Vagina (tissue), 2 donors: ENCODE measurements around the gene SIK2. TPM values are rescaled to one million over a fixed set of nuclear protein-coding genes. Genes with fewer than 3 reads are reported as not detected.

Source experiments
- DNase-seq, 2 donors: peaks; one replicate each; pipeline ENCODE4 v3.0.0-alpha.2; 2017; ENCODE audit errors: extremely low spot score in 2 of 2
- H3K27ac ChIP-seq: fragments of 200-600 bp; sonication (generic); one replicate; pipeline ENCODE4 v1.5.1; 2019
- H3K27me3 ChIP-seq: fragments of 200-600 bp; sonication (generic); one replicate; pipeline ENCODE4 v1.5.1; 2019
- H3K36me3 ChIP-seq, 2 donors: fragments of 200-600 bp; sonication (generic); one replicate each; pipeline ENCODE4 v1.5.1; 2017 to 2019
- H3K4me1 ChIP-seq: fragments of 200-600 bp; sonication (generic); one replicate; pipeline ENCODE4 v1.5.1; 2019
- H3K4me3 ChIP-seq, 2 donors: fragments of 200-600 bp; sonication (generic); 1 replicate in 1 of 2; 2 replicates in 1 of 2; pipeline ENCODE4 v1.5.1; 2016 to 2019
- H3K9me3 ChIP-seq: fragments of 200-600 bp; sonication (generic); one replicate; pipeline ENCODE4 v1.5.1; 2019
- CTCF ChIP-seq, 3 experiments: fragments of 450-650 bp in 2 of 3; fragments of 200-600 bp in 1 of 3; sonication (generic) in 1 of 3; IDR thresholded peaks; one replicate each; pipeline ENCODE4 v1.5.1; 2017 to 2019; ENCODE audit warnings: antibody characterized with exemption in 3 of 3, mild to moderate bottlenecking in 2 of 3, moderate library complexity in 2 of 3
- POLR2A ChIP-seq, 2 donors: fragments of 450-650 bp; IDR thresholded peaks; one replicate each; pipeline ENCODE4 v1.6.1; 2017; ENCODE audit warnings: antibody characterized with exemption in 2 of 2, mild to moderate bottlenecking in 2 of 2, moderate library complexity in 2 of 2
- POLR2AphosphoS5 ChIP-seq, 2 donors: sonication (generic); formaldehyde crosslinking; IDR thresholded peaks; one replicate each; pipeline ENCODE4 v1.9.0; 2017; ENCODE audit warnings: antibody characterized with exemption in 2 of 2, mild to moderate bottlenecking in 2 of 2, low read depth in 1 of 2; ENCODE audit not compliant: insufficient read depth in 1 of 2
- intact Hi-C: fragments of 100-400 bp; cut with DNase I; formaldehyde crosslinking; loops from one replicate; pipeline ENCODE4 v1.15.1; 2023
- total RNA-seq: library from RNA; depleted of rRNA; stranded (reverse); fragments of >200 nt; gene quantifications from one replicate; pipeline ENCODE4 v1.2.3, GENCODE V29; 2016

SIK2 gene
- total RNA-seq, 1 donor from 2014 or later, result 16.7 TPM

DNA sequence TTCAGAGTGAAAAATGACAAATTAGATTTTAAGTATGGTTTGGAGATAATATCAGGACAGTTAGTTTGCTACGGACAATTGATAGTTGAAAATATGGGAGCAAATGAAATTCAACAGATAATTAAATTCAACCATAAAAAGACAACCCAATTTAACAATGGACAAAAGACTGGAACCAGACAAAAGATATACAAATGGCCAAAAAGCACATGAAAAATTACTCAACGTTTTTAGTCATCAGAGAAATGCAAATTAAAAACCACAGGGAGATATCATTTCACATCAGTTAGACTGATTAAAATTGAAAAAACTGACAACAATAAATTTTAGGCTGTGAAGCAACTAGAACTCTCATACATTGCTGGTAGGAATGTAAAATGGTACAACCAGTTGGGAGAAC lies 27.2 kb downstream of the SIK2 start:
- Histone ChIP-seq H3K9me3 (no peaks in the 10 kb centered on the region), H3K4me3 (no peak overlapping the region), H3K4me1 (peaks cover 16% of the 10 kb centered on the region), H3K27ac (no peak overlapping the region), H3K27me3 (no peaks in the 10 kb centered on the region), H3K36me3 (no peaks in the 10 kb centered on the region)
- intact Hi-C loops, result no loop called here
- DNase-seq, result no peak
- TF ChIP-seq POLR2AphosphoS5 (IDR thresholded peaks at IDR 0.05; ENCODE audit: insufficient read depth in 1 of 2, low read depth in 1 of 2), result no peak
- TF ChIP-seq POLR2A (IDR thresholded peaks at IDR 0.05), result no peak
- no peak for TF ChIP-seq CTCF (IDR thresholded peaks at IDR 0.05)

DNA sequence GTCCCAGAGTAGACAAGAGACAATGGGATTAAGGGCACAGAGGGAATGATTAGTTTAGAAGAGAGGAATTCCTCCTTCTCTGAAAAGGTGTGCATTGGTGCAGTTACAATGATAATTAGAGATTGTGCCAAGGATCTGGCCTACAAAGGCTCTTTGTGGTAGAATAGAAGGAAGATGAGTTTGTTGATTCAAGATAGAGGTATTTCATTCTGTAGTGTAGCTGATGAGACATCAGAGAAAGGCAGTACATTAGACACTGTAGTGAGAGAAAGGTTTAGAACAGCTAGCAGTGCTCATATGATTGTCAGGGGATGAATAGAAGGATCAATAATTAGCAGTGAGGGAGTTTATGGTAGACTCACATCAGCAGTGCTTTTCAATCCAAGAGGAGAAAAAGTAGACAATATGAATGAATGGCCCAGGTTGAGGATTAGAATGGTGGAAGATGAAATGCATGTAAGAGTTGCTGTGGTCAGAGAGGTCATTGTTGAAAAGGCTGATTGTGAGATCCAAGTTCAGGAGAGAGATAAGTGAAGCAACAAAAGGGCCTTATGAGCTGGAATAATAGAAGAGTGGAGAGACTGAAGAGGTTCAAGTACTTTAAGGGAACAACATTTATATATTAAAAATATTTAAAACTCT lies 28.9 kb downstream of the SIK2 start:
- H3K4me3 ChIP-seq, result no peak overlapping the region
- DNase-seq, result no peak
- H3K9me3 ChIP-seq, result no peaks in the 10 kb centered on the region
- intact Hi-C loops, result no loop called here
- peaks cover 26% of the 10 kb centered on the region for H3K4me1 ChIP-seq
- no peaks in the 10 kb centered on the region for H3K36me3 ChIP-seq
- TF ChIP-seq POLR2A (IDR thresholded peaks at IDR 0.05), result no peak
- no peak for TF ChIP-seq CTCF (IDR thresholded peaks at IDR 0.05)
- no peak for TF ChIP-seq POLR2AphosphoS5 (IDR thresholded peaks at IDR 0.05; ENCODE audit: insufficient read depth in 1 of 2, low read depth in 1 of 2)
- H3K27me3 ChIP-seq, result no peaks in the 10 kb centered on the region
- H3K27ac ChIP-seq, result no peak overlapping the region

- H3K4me1 ChIP-seq, result peaks cover 31% of the 10 kb centered on the region
- no peaks in the 10 kb centered on the region for H3K36me3 ChIP-seq
- DNase-seq, result no peak
- H3K4me3 ChIP-seq, result no peak overlapping the region
- no peaks in the 10 kb centered on the region for H3K27me3 ChIP-seq
- H3K27ac ChIP-seq, result no peak overlapping the region
- H3K9me3 ChIP-seq, result no peaks in the 10 kb centered on the region
- intact Hi-C loops, result no loop called here
- no peak for TF ChIP-seq POLR2AphosphoS5 (IDR thresholded peaks at IDR 0.05; ENCODE audit: insufficient read depth in 1 of 2, low read depth in 1 of 2)
Observed at GRCh38 chr11:111631666-111632039, 29.4 kb downstream of the SIK2 start.

GRCh38 chr11:111632516-111633220 lies 30.4 kb downstream of the SIK2 start:
- Histone ChIP-seq H3K27ac (no peak overlapping the region), H3K36me3 (no peaks in the 10 kb centered on the region), H3K4me3 (no peak overlapping the region), H3K27me3 (no peaks in the 10 kb centered on the region), H3K4me1 (peaks cover 33% of the 10 kb centered on the region), H3K9me3 (no peaks in the 10 kb centered on the region)
- no peak for DNase-seq
- intact Hi-C loops, result no loop called here
- TF ChIP-seq POLR2AphosphoS5 (IDR thresholded peaks at IDR 0.05; ENCODE audit: insufficient read depth in 1 of 2, low read depth in 1 of 2), result no peak

- no peak for TF ChIP-seq CTCF (IDR thresholded peaks at IDR 0.05)
- no peak for TF ChIP-seq POLR2A (IDR thresholded peaks at IDR 0.05)
- no peak for TF ChIP-seq POLR2AphosphoS5 (IDR thresholded peaks at IDR 0.05; ENCODE audit: insufficient read depth in 1 of 2, low read depth in 1 of 2)
- Histone ChIP-seq H3K27me3 (no peaks in the 10 kb centered on the region), H3K4me1 (peaks cover 33% of the 10 kb centered on the region), H3K36me3 (no peaks in the 10 kb centered on the region), H3K4me3 (no peak overlapping the region), H3K27ac (no peak overlapping the region), H3K9me3 (no peaks in the 10 kb centered on the region)
- DNase-seq, result no peak
- intact Hi-C loops, result no loop called here
Observed at GRCh38 chr11:111633248-111633647, 31.0 kb downstream of the SIK2 start.

GRCh38 chr11:111633756-111634362 lies 31.6 kb downstream of the SIK2 start:
- Histone ChIP-seq H3K4me3 (no peak overlapping the region), H3K9me3 (no peaks in the 10 kb centered on the region), H3K4me1 (peaks cover 33% of the 10 kb centered on the region), H3K36me3 (no peaks in the 10 kb centered on the region), H3K27ac (no peak overlapping the region), H3K27me3 (no peaks in the 10 kb centered on the region)
- no peak for DNase-seq
- intact Hi-C loops, result no loop called here
- TF ChIP-seq POLR2AphosphoS5 (IDR thresholded peaks at IDR 0.05; ENCODE audit: insufficient read depth in 1 of 2, low read depth in 1 of 2) (no peak), CTCF (IDR thresholded peaks at IDR 0.05) (no peak), POLR2A (IDR thresholded peaks at IDR 0.05) (no peak)
